GM18951 (cell line): ENCODE measurements around the gene ELAVL4.

Source experiments
- POLR2A ChIP-seq: IDR thresholded peaks from 4 replicates; pipeline ENCODE4 v1.6.1; 2011; ENCODE audit warnings: mild to moderate bottlenecking; ENCODE audit not compliant: insufficient read length, insufficient read depth; ENCODE audit errors: extremely low read depth
- in situ Hi-C: fragments of 300-500 bp; cut with MboI; formaldehyde crosslinking; loops from one replicate; pipeline ENCODE4 v1.12.0; 2022; ENCODE audit warnings: low sequenced_read_pairs, mixed read lengths, inconsistent platforms; ENCODE audit not compliant: unreplicated experiment

Gene ELAVL4

DNA sequence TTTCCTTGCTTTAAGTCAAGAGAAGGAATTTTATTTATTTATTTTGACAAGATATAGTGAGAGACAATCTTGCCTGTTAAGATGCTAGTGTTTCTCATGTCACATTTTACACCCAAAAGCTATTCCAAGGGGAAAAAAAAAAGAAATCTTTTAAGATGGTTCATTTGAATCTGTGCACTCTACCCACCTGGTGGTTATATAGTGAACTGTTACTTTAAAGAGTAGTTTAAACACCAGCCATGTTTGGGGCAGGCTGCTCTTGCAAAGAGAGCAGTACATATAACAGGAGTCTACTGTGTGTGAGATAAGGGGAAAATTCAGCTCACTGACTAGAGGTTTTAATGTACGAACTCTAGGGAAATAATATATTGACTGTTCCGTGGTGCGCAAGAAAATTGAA, 3.3 kb upstream of the ELAVL4 start:
- TF ChIP-seq POLR2A = no peak
- in situ Hi-C loops = no loop called here

DNA sequence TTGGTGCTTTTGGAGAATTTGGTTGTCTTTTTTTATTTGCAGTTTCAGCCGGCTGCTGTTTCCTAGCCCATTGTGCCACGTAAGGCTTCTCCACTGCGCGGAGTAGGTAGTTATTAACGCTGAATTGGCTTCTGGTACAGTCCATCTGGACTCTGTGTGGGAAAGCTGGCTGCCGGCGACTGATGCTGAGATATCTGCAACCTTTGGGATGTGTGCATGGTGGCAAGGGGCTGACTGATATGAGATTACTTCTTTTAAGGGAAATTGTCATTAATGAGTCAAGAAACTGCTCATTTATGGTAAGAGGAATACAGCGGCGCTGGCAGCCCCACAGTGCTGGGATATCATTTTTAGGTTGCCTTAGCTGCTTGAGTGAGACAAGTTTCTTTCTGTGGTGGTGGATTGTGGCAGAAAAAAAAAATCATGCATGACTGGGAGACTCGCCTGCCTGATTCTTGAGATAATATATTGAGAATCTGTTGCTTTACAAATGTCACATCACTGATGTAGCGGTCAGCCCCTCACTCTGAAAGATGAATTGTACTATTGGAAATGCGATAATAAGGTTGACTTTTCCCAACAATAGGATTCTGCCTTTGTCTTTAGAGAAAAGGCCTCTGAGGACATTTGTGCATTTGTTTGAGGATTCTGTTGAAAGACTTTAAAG, 2.5 kb upstream of the ELAVL4 start:
- no peak for TF ChIP-seq POLR2A
- in situ Hi-C loops = no loop called here

DNA sequence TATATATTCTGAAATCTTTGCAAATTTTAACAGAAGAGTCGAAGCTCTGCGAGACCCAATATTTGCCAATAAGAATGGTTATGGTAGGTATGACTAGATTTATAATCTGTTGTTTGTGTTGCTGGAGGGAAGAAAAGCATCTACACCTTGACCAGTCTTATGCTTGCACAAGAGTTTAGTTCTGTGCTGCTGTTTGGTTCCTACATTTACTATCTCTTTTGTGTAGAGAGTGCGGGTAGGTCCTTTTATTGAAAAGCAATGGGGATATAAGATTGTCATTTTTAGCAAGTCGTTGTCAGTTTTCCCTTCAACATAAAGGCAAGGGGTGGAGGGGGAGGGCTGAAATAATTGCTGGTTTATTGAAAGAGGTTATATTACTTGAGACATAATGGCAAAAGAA, 396 bp downstream of the ELAVL4 start:
- in situ Hi-C loops = no loop called here

DNA sequence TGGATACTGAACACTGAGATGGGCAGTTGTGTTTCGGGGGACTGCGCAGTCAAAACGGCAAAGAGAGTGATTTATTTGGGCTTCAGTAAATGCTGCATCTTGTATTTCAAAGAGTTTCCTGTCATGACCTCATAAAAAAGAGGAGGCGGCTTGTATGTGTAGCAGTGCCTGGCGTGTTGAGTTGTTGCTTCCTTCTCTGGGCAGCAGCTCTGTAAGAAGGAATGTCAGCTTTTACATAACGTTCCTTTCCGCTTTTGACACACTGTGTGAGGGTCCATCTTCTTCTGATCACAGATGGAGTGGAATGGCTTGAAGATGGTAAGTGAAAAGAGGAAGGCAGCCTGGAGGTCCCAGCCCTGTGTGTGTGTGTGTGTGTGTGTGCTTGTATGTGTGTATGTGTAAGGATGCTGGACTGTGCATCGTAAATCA, 941 bp downstream of the ELAVL4 start:
- TF ChIP-seq POLR2A = no peak

More for the DNA sequence above, 396 bp downstream of the ELAVL4 start:
- no peak for TF ChIP-seq POLR2A

DNA sequence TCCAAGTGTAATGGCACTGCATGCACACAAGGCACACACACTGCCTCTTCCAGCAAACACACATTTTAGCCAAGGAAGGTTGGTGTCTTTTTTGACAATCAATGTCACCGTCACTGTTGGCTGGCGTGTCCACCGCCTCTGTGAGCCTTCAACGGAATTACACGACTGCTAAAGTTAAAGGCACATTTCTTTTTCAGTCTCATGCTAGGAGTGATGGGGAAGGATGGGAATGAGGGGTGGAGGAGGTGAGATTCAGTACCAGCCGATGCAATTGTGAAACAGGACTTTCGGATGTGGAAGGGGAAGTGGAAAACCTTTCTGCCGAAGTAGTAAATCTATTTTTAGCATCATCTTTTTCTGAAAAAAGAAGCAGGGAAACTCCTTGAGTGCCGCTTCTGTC, 1.4 kb downstream of the ELAVL4 start:
- in situ Hi-C loops = no loop called here
- no peak for TF ChIP-seq POLR2A

More for the DNA sequence above, 941 bp downstream of the ELAVL4 start:
- in situ Hi-C loops = no loop called here

DNA sequence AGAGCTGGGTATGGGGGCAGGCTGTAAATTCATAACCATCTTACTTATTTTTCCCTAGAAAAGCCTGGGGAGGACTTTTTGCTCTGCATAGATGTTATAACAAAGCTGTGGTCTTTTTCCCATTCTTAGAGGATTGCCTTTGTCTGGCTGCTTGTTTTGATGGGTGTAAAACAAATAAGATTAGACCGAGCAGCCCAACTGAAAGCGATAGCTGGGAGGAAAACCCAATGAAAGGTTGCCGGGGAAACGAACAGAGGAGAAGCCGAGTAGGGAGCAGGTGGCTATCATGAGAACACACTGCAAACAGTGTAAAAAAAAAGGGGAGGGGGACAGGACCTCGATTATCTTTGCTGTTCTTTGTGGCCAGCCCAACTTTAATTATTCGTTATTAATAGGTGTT, 1.9 kb downstream of the ELAVL4 start:
- in situ Hi-C loops = no loop called here
- TF ChIP-seq POLR2A = no peak

DNA sequence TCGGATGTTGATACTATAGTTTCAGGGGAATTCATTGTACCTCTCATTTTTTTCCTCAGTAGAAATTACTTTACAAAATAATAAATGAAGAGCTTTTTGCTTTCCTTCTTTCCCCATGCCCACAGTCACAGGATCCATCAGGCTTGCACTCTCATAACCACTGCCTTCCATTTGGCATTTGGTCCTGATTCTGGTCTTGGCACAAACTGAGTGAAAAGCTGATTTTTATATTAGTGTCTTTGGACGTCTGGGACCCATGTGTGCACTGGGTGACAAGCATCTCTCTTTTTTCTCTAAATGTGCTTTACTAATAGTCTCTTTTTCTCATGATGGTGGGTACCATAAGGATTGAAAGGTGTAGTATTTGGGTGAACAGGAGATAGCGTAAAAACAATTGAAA, 2.8 kb downstream of the ELAVL4 start:
- no peak for TF ChIP-seq POLR2A
- in situ Hi-C loops = no loop called here

DNA sequence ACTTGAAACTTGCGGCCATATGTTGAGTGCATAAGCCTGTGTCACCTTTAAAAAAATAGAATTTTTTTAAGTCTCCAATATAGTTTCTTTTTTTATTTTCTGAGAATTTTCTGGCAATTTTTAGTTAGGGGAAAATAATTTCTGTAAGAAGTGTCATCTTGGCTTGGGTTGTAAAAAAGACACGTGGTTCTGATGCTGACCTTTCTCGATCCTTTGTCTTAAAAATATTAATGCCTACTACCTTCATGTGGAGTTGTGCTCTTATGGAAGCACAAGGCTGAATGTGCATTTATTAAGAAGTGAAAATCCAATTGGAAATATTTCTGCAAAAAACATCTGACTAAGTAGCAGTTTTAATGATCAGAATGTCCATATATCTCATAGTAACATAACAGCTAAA, 3.5 kb downstream of the ELAVL4 start:
- TF ChIP-seq POLR2A = no peak
- in situ Hi-C loops = no loop called here

DNA sequence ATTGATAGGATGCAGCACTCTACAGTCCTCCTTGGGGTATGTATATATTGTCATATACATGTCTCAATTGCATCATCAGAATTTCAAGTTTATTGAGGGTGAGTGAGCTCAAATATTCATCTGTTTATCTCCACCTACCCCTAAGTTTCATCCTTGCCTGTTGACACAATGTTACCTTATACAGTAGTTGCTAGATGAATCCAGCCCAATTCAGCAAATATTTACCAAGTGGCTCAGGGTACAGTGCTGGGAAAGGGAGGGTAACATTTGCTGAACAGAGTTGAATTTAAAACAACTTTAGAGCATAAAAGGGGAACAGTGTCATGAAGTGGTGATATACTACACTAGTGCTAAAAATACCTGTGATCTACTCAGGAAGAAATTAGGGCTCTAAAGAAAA, 14.4 kb downstream of the ELAVL4 start:
- in situ Hi-C loops = no loop called here

DNA sequence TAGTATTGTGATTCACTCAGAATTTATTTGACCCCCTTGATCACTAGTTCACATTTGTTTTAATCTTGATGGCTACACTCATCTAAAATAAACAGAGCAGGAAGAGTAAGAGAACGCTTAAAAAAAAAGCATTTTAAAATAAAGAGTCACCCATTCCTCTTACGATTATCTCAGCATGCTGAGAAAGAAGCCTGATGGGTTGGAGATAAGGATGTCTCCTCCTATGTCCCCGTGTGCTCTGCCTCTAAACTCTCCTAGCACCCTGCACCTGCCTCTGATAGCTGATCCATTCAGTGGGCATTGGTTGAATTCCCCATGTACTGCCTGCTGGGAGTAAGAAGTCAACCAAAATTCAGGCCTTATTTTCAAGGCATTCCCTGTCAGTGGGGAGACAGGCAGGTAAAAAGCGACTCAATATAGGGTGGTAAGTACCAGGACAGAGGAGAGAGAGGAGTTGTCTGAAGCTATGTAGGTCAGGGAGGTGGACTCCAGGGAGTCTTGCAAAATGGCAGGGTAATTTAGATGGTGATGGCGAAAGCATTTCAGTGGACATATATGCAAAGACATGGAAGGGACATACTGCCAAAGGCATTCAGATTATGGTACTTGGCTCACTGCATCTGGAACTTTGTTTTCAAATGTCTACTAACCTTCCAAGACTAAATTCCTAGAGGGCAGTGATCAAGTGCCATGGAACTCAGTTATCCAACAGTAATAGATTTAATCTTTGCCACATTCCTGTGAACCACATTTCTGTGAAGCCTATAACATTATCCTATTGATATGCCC, 18.4 kb downstream of the ELAVL4 start:
- in situ Hi-C loops = no loop called here
- TF ChIP-seq POLR2A = no peak

More for the DNA sequence above, 14.4 kb downstream of the ELAVL4 start:
- no peak for TF ChIP-seq POLR2A

DNA sequence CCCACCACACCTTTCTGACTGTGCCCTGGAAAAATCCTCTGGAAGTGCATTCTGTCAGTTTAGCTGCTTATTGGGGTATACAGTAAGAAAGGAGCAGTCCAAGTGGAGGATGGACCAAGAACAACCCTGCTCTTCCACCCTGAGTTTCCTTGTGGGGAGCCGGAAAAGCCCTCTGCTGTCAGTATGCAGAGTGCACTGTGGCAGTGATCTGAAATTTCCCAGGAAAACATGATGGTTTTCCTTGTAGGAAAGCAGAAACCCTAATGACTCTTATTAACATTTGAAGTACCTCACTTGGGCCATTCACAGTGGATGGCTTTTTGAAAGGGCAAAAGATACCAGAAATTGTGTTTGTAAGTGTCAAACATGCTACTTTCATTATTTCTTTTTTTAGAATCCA, 20.5 kb downstream of the ELAVL4 start:
- TF ChIP-seq POLR2A = no peak
- in situ Hi-C loops = no loop called here

DNA sequence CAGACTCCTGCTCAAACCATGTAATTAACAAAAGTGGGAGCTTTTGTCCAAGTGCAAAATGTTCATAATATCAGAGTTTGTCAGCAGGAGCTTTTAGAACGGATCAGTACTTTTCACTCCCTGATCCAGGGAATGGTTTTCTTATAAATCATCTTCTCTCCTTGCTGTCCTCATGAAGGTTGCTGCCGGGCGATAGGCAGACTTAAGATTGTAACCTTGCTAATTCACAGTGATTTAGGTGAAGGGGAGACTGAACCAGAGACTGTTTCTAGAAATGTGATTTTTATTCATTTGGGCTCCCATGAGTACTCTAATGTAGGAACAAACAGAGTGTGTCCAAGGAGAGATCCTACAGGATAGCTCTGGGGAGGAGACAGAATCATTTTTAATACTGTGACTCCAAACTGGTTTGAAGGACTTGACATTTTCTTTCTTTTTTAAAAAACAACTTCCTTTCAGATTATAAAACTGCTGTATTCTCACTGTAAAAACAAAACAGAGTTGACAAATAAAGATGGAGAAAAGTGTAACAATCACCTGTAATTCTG, 23.7 kb downstream of the ELAVL4 start:
- no peak for TF ChIP-seq POLR2A
- in situ Hi-C loops = no loop called here

DNA sequence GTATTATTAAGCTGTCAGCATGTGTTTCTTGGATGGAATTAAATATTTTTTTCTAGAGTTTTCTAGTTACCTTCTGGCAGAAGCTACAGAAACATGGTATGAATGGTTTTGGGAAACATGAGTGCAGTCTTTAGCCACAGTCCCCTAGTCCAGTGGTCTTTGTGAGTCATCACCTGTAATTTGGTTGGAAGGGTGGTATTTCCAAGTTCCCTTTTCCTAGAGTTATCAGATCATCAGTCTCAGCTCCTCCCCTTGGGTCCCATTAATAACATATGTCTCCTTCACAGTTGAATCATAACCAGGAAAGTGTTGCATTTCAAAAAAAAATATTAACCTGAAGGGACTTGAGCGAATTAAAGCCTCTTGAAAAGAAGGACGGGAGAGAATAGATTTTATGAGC, 27.0 kb downstream of the ELAVL4 start:
- TF ChIP-seq POLR2A = no peak

More for the DNA sequence above, 27.0 kb downstream of the ELAVL4 start:
- in situ Hi-C loops = no loop called here
